ENCODE results near the gene ATP1B3.

The ATP1B3 gene

DNA sequence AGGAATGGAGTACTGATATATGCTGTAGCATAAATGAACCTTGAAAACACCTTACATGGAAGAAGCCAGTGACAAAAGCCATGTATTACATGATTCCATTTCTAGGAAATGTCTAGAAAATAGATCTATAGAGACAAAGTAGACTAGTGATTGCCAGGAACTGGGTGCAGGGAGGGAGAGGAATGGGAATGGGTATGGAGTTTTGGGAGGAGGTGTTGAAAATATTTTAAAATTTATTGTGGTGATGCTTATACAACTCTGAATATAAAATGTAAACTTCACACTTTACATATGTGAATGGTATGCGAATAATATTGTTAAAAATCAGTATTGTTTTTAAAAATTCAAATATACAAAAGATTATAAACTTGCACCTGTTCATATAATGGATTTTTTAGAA lies 22.5 kb downstream of the ATP1B3 start:
- no peak for DNase-seq (ENCODE audit: low spot score)
- Histone ChIP-seq H3K4me1 (ENCODE audit: insufficient read depth, poor library complexity, severe bottlenecking) (peaks cover 3% of the 10 kb centered on the region), H3K9me3 (ENCODE audit: severe bottlenecking) (peaks cover 2% of the 10 kb centered on the region), H3K4me3 (ENCODE audit: severe bottlenecking) (no peak overlapping the region), H3K27me3 (ENCODE audit: insufficient read depth, poor library complexity, severe bottlenecking) (no peaks in the 10 kb centered on the region), H3K36me3 (ENCODE audit: low read depth) (peaks cover 42% of the 10 kb centered on the region), H3K27ac (ENCODE audit: poor library complexity, severe bottlenecking) (no peak overlapping the region)
- ATAC-seq (ENCODE audit: low read depth) = no peak
- TF ChIP-seq, protein P1, sequence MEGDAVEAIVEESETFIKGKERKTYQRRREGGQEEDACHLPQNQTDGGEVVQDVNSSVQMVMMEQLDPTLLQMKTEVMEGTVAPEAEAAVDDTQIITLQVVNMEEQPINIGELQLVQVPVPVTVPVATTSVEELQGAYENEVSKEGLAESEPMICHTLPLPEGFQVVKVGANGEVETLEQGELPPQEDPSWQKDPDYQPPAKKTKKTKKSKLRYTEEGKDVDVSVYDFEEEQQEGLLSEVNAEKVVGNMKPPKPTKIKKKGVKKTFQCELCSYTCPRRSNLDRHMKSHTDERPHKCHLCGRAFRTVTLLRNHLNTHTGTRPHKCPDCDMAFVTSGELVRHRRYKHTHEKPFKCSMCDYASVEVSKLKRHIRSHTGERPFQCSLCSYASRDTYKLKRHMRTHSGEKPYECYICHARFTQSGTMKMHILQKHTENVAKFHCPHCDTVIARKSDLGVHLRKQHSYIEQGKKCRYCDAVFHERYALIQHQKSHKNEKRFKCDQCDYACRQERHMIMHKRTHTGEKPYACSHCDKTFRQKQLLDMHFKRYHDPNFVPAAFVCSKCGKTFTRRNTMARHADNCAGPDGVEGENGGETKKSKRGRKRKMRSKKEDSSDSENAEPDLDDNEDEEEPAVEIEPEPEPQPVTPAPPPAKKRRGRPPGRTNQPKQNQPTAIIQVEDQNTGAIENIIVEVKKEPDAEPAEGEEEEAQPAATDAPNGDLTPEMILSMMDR (IDR thresholded peaks at IDR 0.05; ENCODE audit: poor library complexity, severe bottlenecking) = no peak

DNA sequence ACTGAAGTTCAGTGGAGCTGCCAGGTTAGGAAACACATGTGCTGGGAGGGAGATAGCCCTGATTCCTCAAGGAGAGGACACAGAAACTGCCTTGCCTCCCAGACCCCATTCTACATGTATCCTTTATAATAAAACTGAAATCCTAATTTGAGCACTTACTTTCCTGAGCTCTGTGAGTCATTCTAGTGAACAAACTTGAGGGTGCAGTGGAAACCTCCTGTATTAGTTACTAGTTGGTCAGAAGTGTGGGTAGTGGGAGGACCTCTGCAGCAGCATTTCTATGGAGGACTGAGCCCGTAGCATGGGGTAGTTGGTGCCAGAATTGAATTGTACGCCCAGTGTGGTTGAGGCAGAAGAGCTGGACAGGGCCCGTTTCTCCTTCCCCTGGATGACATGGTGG lies 23.9 kb downstream of the ATP1B3 start:
- DNase-seq (ENCODE audit: low spot score) = no peak
- Histone ChIP-seq H3K9me3 (ENCODE audit: severe bottlenecking) (peaks cover 2% of the 10 kb centered on the region), H3K27me3 (ENCODE audit: insufficient read depth, poor library complexity, severe bottlenecking) (no peaks in the 10 kb centered on the region), H3K27ac (ENCODE audit: poor library complexity, severe bottlenecking) (no peak overlapping the region), H3K4me3 (ENCODE audit: severe bottlenecking) (no peak overlapping the region), H3K36me3 (ENCODE audit: low read depth) (peaks cover 51% of the 10 kb centered on the region), H3K4me1 (ENCODE audit: insufficient read depth, poor library complexity, severe bottlenecking) (no peaks in the 10 kb centered on the region)
- TF ChIP-seq, protein P1 (IDR thresholded peaks at IDR 0.05; ENCODE audit: poor library complexity, severe bottlenecking) = no peak
- ATAC-seq (ENCODE audit: low read depth) = no peak

GRCh38 chr3:141901914-141902313 lies 25.5 kb downstream of the ATP1B3 start:
- no peaks in the 10 kb centered on the region for H3K4me1 ChIP-seq (ENCODE audit: insufficient read depth, poor library complexity, severe bottlenecking)
- ATAC-seq (ENCODE audit: low read depth) = no peak
- no peak overlapping the region for H3K4me3 ChIP-seq (ENCODE audit: severe bottlenecking)
- no peak for DNase-seq (ENCODE audit: low spot score)
- TF ChIP-seq, protein P1 (IDR thresholded peaks at IDR 0.05; ENCODE audit: poor library complexity, severe bottlenecking) = no peak
- peaks cover 2% of the 10 kb centered on the region for H3K9me3 ChIP-seq (ENCODE audit: severe bottlenecking)
- H3K36me3 ChIP-seq (ENCODE audit: low read depth) = peaks cover 63% of the 10 kb centered on the region
- H3K27me3 ChIP-seq (ENCODE audit: insufficient read depth, poor library complexity, severe bottlenecking) = no peaks in the 10 kb centered on the region
- no peak overlapping the region for H3K27ac ChIP-seq (ENCODE audit: poor library complexity, severe bottlenecking)

- no peak for DNase-seq (ENCODE audit: low spot score)
- Histone ChIP-seq H3K4me1 (ENCODE audit: insufficient read depth, poor library complexity, severe bottlenecking) (no peaks in the 10 kb centered on the region), H3K27ac (ENCODE audit: poor library complexity, severe bottlenecking) (no peak overlapping the region), H3K27me3 (ENCODE audit: insufficient read depth, poor library complexity, severe bottlenecking) (no peaks in the 10 kb centered on the region), H3K36me3 (ENCODE audit: low read depth) (peaks cover 66% of the 10 kb centered on the region), H3K4me3 (ENCODE audit: severe bottlenecking) (no peak overlapping the region), H3K9me3 (ENCODE audit: severe bottlenecking) (peaks cover 2% of the 10 kb centered on the region)
- TF ChIP-seq, protein P1 (IDR thresholded peaks at IDR 0.05; ENCODE audit: poor library complexity, severe bottlenecking) = no peak
- ATAC-seq (ENCODE audit: low read depth) = no peak
Measured at GRCh38 chr3:141904203-141904602, 27.8 kb downstream of the ATP1B3 start.

DNA sequence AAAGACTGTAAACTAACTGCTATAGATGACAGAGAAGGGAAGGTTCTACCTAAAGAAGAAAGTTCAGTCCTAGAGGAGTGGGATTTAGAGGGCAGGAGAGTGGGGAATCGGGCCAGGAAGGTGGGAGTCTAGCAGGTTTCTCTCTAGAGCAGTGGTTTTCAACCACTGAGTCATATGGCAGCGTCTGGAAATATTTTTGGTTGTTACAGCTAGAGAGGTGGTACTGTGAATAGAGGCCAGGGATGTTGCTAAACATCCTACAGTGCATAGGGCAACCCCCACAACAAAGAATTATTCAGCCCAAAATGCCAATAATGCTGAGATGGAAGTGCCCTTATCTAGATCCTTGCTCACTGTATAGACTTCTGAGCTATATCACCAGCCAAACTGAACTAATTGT lies 28.7 kb downstream of the ATP1B3 start:
- no peak; the same call in 2 of the 3 replicates for ATAC-seq (ENCODE audit: low read depth)
- H3K9me3 ChIP-seq (ENCODE audit: severe bottlenecking) = no peaks in the 10 kb centered on the region
- H3K36me3 ChIP-seq (ENCODE audit: low read depth) = peaks cover 68% of the 10 kb centered on the region
- TF ChIP-seq, protein P1 (IDR thresholded peaks at IDR 0.05; ENCODE audit: poor library complexity, severe bottlenecking) = no peak
- no peak for DNase-seq (ENCODE audit: low spot score)
- no peak overlapping the region for H3K4me3 ChIP-seq (ENCODE audit: severe bottlenecking)
- no peak overlapping the region for H3K27ac ChIP-seq (ENCODE audit: poor library complexity, severe bottlenecking)
- H3K4me1 ChIP-seq (ENCODE audit: insufficient read depth, poor library complexity, severe bottlenecking) = no peaks in the 10 kb centered on the region
- H3K27me3 ChIP-seq (ENCODE audit: insufficient read depth, poor library complexity, severe bottlenecking) = no peaks in the 10 kb centered on the region

Measured in RWPE2 (cell line).